K562 (cell line): ENCODE data around the gene GNAI1. TPM values are rescaled to one million over a fixed set of nuclear protein-coding genes. Genes with fewer than 3 reads are reported as not detected.

Experiments used
- ATAC-seq: fragments of 200-7000 bp; cut with Tn5 transposase; 3 replicates; pipeline ENCODE4 v1.9.1; 2020; ENCODE audit warnings: moderate library complexity
- BruUV-seq: library from RNA; stranded (reverse); fragments of 400-500 nt; replicated peaks from 2 replicates; lab custom pipeline; 2021; lab: Mats Ljungman, UMichigan
- CTCF ChIA-PET: fragments of 300-600 bp; formaldehyde crosslinking; extraction: SDS; loops from one replicate; lab custom pipeline; 2021; ENCODE audit warnings: low intra/inter-chr PET ratio; lab: Yijun Ruan, JAX
- POLR2A ChIA-PET: fragments of 300-600, 350-650 bp; sonication (Branson Sonifier 250); formaldehyde crosslinking; extraction: SDS; loops from one replicate; lab custom pipeline; 2021; ENCODE audit warnings: antibody characterized with exemption, inconsistent platforms; lab: Yijun Ruan, JAX
- DNase-seq, 4 experiments: peaks; one replicate each; pipeline versions ENCODE4 v3.0.0 to v3.0.0-alpha.2; 2011 to 2018; ENCODE audit warnings: low spot score in 3 of 4, mixed read lengths in 3 of 4; ENCODE audit errors: extremely low read depth in 1 of 4
- FAIRE-seq: peaks from 2 replicates; lab custom pipeline; 2011; peaks lifted over from hg19 to GRCh38; lab: Jason Lieb, UNC
- H2AFZ ChIP-seq: 2 replicates; pipeline ENCODE4 v1.6.0; 2011; ENCODE audit warnings: low read depth, low read length, control low read depth, inconsistent platforms
- H3K27ac ChIP-seq: fragments of 200-600 bp; 3 replicates; pipeline ENCODE4 v1.8.0; 2011; ENCODE audit warnings: low read depth, mild to moderate bottlenecking, control low read depth, inconsistent platforms, low read length, moderate library complexity, mixed read lengths; ENCODE audit errors: extremely low read depth
- H3K27me3 ChIP-seq, 2 experiments: fragments of 300-600 bp in 1 of 2; 2 replicates in 1 of 2; 3 replicates in 1 of 2; pipeline versions ENCODE4 v1.6.0 to v1.8.0; 2011; ENCODE audit warnings: inconsistent platforms in 2 of 2, low read length in 2 of 2, mild to moderate bottlenecking in 1 of 2, mixed read lengths in 1 of 2, moderate library complexity in 1 of 2; ENCODE audit not compliant: control insufficient read depth in 2 of 2, insufficient read depth in 2 of 2
- H3K36me3 ChIP-seq: fragments of 300-600 bp; 3 replicates; pipeline ENCODE4 v1.8.0; 2011; ENCODE audit warnings: mild to moderate bottlenecking, low read length, inconsistent platforms; ENCODE audit not compliant: control insufficient read depth, insufficient read depth
- H3K4me1 ChIP-seq, 2 experiments: fragments of 200-600 bp in 1 of 2; replicated peaks in 1 of 2; 2 replicates in 1 of 2; 3 replicates in 1 of 2; pipeline versions ENCODE4 v1.5.1 to v1.8.0; 2011; ENCODE audit warnings: inconsistent platforms in 2 of 2, low read length in 2 of 2, mild to moderate bottlenecking in 1 of 2, mixed read lengths in 1 of 2, moderate library complexity in 1 of 2; ENCODE audit not compliant: control insufficient read depth in 2 of 2, insufficient read depth in 2 of 2
- H3K4me2 ChIP-seq: 2 replicates; pipeline ENCODE4 v1.6.1; 2011; ENCODE audit warnings: low read length, control low read depth, inconsistent platforms, mixed read lengths; ENCODE audit not compliant: insufficient read depth
- H3K4me3 ChIP-seq: fragments of 200-600 bp; sonication (generic), shearing (Covaris generic); 2 replicates; pipeline ENCODE4 v1.5.1; 2016; ENCODE audit warnings: control low read depth, inconsistent platforms
- H3K79me2 ChIP-seq: fragments of 200-600 bp; 3 replicates; pipeline ENCODE4 v1.8.0; 2011; ENCODE audit warnings: low read length, inconsistent platforms; ENCODE audit not compliant: control insufficient read depth, insufficient read depth
- H3K9ac ChIP-seq, 2 experiments: 2 replicates each; pipeline versions ENCODE4 v1.6.0 to v1.6.1; 2011; ENCODE audit warnings: low read depth in 2 of 2, low read length in 2 of 2, control low read depth in 1 of 2, inconsistent platforms in 1 of 2, mild to moderate bottlenecking in 1 of 2, mixed read lengths in 1 of 2; ENCODE audit not compliant: insufficient read depth in 1 of 2
- H3K9me1 ChIP-seq: one replicate; pipeline ENCODE4 v1.6.0; 2011; ENCODE audit warnings: inconsistent platforms, mild to moderate bottlenecking, low read length, moderate library complexity; ENCODE audit not compliant: control insufficient read depth, insufficient read depth
- H3K9me3 ChIP-seq: replicated peaks from 2 replicates; pipeline ENCODE4 v1.5.1; 2011; ENCODE audit warnings: low read depth, low read length, inconsistent platforms; ENCODE audit not compliant: control insufficient read depth, insufficient read depth
- H4K20me1 ChIP-seq: replicated peaks from 2 replicates; pipeline ENCODE4 v1.6.1; 2011; ENCODE audit warnings: low read length, inconsistent platforms, mixed read lengths; ENCODE audit not compliant: control insufficient read depth, insufficient read depth
- ATF7 ChIP-seq: fragments of 450-650 bp; IDR thresholded peaks from 2 replicates; pipeline ENCODE4 v1.7.1; 2014; ENCODE audit warnings: mild to moderate bottlenecking, moderate library complexity
- ESRRB ChIP-seq: fragments of 250-450 bp; sonication (Bioruptor Pico); IDR thresholded peaks from 2 replicates; pipeline ENCODE4 v1.5.0; 2020; ENCODE audit warnings: mild to moderate bottlenecking, moderate library complexity, borderline replicate concordance
- SREBF1 ChIP-seq: fragments of 150-350 bp; IDR thresholded peaks from 2 replicates; pipeline ENCODE4 v1.6.1; 2014; ENCODE audit warnings: antibody characterized with exemption, low read depth, low read length, borderline replicate concordance
- ZBTB34 ChIP-seq: fragments of 250-450 bp; sonication (Bioruptor Pico); IDR thresholded peaks from 2 replicates; pipeline ENCODE4 v1.8.0; 2021; ENCODE audit warnings: mild to moderate bottlenecking, moderate library complexity
- ZNF655 ChIP-seq: fragments of 250-450 bp; sonication (Bioruptor Pico); IDR thresholded peaks from 2 replicates; pipeline ENCODE4 v1.5.0; 2021
- in situ Hi-C: fragments of 300-500 bp; cut with MboI; formaldehyde crosslinking; loops from 4 replicates; pipeline ENCODE4 v1.15.0; 2018; ENCODE audit warnings: inconsistent platforms, mixed read lengths
- intact Hi-C: fragments of 100-400 bp; cut with micrococcal nuclease; formaldehyde crosslinking; loops from 2 replicates; pipeline ENCODE4 v1.14.2; 2022
- polyA plus RNA-seq, 8 experiments: library from polyadenylated mRNA; depleted of rRNA in 4 of 8; stranded (reverse) in 5 of 8; unstranded in 3 of 8; fragments of >200 nt; fragmentation: Nextera tagmentation in 2 of 8; fragmentation: Illumina TruSeq in 1 of 8; extraction: Ambion mirVana in 2 of 8; extraction: Trizol in 1 of 8; gene quantifications; 2 replicates each; pipeline versions ENCODE4 v1.2.1 to v1.2.3, GENCODE V29; 2011 to 2014; ENCODE audit warnings: inconsistent platforms in 1 of 8, missing spikeins in 1 of 8
- total RNA-seq, 7 experiments: library from RNA; depleted of rRNA in 6 of 7; stranded (reverse); fragments of >200 nt in 6 of 7; fragmentation: Illumina TruSeq in 2 of 7; extraction: Trizol in 2 of 7; gene quantifications; 2 replicates each; pipeline versions ENCODE4 v1.2.1 to v1.2.3, GENCODE V29; 2011 to 2021; ENCODE audit warnings: low replicate concordance in 1 of 7

GNAI1 gene
- total and polyA plus RNA-seq, 9 of the 15 experiments (the other 6 are each of a cell fraction or from before 2014, with no cell fraction given), result 0.03 to 0.13 (median 0.08) TPM; not detected in 6

GRCh38 chr7:80257756-80258155, 123.1 kb downstream of the GNAI1 start (continued):
- TF ChIP-seq SREBF1, result no peak
- no peak for TF ChIP-seq ESRRB (CRISPR knock-in tag)
- TF ChIP-seq ATF7, result no peak

- ChIA-PET CTCF (no interaction called here), POLR2A (no interaction called here)
- Histone ChIP-seq H3K4me2 (no peak overlapping the region), H4K20me1 (no peaks in the 10 kb centered on the region), H3K79me2 (no peaks in the 10 kb centered on the region), H3K27me3 (no peaks in the 10 kb centered on the region), H3K36me3 (no peaks in the 10 kb centered on the region), H3K9me3 (no peaks in the 10 kb centered on the region), H3K27ac (no peak overlapping the region), H3K4me3 (no peak overlapping the region), H3K9ac (no peak overlapping the region), H2AFZ (no peak overlapping the region), H3K9me1 (no peaks in the 10 kb centered on the region), H3K4me1 (no peaks in the 10 kb centered on the region)
- no TSS peak for BruUV-seq
- in situ Hi-C loops (no loop called here), intact Hi-C loops (no loop called here)
- FAIRE-seq (no peak), ATAC-seq (no peak), DNase-seq (no peak)
- TF ChIP-seq ZBTB34 (CRISPR knock-in tag) (no peak), ZNF655 (CRISPR knock-in tag) (no peak)
Observed at GRCh38 chr7:80260606-80261005, 126.0 kb downstream of the GNAI1 start.
